Stimulated activated CD8-positive, alpha-beta memory T cell treated with anti-CD3 and anti-CD28 coated beads, Interleukin-15, amount 100 ng/mL, for 48 hours (primary cell): ENCODE data around the gene EVC.

Experiments
- DNase-seq, 2 donors: peaks; one replicate each; pipeline ENCODE4 v3.0.0-alpha.2; 2020; ENCODE audit warnings: low read depth in 2 of 2

Gene EVC

DNA sequence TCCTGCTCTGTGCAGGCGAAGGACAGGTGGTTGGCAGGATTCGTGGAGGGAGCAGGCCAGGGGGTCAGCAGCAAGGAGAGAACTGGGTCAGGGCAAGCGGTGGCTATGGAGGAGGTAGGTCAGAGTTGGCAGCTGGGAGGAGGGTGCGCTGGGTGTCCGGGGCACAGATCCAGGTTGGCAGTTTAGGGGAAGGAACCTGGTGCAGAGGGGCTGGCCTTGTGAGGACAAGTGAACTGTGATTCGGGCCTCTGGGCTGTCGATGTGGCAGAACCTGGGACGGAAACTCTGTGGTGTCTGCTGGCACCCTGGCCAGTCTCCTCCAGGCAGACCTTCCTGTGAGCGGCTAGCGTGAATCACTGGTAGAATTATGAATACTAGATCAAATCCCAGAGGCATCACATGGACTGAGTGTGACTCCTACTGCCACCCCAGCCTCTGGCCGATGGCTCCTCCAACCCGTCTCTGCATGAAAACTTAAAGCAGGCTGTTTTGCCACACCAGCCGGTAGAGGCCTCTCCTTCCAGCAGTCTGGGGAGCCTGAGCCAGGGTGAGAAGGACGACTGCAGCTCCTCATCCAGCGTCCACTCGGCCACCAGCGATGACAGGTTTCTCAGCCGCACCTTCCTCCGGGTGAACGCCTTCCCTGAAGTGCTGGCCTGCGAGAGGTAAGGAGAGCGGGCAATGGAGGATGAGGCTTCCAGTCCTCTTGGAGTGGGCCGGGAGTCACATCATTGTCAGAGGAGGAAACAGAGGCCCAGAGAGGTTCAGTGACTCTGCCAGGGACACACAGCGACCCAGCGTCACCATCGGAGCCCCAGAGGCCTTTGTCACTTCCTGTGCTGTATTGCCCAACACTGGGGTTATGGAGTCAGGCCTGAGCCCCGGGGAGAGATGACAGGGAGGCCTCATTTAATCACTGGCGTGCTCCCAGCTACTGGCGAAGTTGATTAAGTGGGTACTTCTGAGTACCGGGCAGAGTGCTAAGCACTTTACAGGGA lies 20.3 kb downstream of the EVC start:
- DNase-seq, result no peak

DNA sequence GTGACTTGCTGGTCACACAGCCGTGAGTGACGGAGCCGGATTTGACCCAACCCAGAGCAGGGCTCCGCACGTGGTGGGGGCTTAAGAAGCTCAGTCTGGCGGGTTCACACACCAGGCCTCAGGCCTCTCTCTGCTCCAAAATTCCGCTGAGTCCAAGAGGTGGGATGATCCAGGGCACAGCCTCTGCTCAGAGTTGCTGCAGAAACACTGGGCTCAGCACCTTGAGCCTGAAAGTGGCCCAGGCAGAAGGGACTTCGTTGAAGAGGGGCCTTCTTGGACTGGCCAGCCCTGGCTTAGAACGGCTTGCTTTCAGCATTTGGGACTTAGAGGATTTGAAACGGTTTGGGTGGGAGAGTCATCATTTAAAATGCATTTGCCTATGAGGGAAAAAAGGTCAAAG lies 21.2 kb downstream of the EVC start:
- DNase-seq, result no peak

DNA sequence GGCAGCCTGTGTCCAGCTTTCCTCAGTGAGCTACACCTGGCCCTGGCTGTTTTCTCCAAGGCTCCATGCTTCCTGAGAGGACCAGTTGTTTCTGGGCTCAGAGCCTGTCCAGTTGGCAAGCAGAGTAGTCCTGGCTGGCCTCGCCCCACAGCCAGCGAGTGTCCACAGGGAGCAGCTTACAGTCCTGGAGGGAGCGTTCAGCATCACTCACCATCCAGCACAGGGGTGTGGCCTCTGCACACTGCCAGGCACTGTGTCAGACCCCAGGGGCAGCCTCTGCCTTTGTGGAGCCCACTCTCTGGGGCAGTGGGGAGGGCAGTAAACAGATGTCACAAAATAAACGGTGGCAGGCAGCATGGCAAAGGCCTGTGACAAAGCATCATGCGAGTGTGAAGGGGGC lies 23.9 kb downstream of the EVC start:
- no peak for DNase-seq

DNA sequence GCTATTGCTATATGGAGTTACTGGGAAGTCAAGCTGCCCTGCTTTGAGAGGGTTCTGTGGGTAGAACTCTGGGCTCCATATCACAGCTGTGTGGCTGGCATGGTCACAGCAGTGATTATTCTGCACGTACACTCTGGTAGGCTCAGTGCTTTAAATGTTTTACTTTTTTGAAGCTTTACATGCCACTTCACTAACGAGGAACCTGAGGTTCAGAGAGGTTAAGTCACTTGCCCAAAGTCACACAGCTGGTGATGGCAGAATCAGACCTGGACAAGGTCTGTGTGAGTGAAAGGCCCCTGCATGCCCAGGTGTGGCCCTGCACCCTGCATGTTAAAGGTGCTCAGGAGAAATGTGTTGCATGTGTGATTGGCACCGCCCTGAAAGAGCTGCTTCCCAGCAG lies 24.5 kb downstream of the EVC start:
- no peak for DNase-seq

DNA sequence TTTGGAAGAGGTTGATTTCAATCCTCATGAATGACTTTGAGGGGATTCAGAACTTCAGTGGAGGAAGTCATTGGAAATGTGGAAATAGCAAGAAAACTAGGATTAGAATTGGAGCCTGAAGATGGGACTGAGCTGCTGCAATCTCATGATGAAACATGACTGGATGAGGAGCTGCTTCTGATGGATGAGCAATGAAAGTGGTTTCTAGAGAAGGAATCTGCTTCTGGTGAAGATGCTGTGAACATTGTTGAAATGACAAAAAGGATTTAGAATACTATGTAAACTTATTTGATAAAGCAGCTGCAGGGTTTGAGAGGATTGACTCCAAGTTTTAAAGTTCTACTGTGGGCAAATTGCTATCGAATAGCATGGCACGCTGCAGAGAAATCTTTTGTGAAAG lies 27.1 kb downstream of the EVC start:
- DNase-seq, result no peak

DNA sequence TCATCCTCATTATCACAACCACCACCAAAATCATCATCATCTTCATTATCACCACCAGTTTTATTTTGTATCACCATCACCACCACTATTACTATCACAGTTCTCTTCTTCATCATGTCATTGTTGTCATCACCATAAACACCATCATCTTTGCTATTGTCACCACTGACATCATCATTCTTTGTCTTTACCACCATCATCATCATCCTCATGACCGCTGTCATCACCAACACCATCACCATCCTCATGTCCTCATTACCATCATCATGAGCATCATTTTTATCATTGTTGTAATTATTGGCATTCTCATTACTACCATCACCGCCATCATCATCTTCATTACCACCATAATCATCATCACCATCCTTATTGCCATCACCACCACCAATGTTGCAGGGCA lies 31.4 kb downstream of the EVC start:
- DNase-seq, result no peak

DNA sequence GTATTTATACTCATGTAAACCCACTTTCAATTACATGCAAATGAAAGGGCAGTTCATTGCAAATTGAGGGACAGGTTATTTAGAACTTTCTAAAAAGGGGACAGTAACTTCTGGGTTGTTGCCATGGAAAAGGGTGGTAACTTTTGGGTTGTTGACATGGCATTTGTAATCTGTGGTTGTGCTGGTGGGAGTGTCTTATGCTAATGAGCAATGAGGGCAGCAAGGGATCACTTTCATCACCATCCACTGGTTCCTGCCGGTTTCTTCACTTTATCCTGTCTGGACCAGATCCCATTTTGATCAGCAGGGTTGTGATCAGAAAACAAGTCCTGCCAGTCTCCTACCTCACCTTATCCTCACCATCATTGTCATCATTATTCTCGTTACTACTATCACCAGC lies 32.0 kb downstream of the EVC start:
- no peak for DNase-seq

DNA sequence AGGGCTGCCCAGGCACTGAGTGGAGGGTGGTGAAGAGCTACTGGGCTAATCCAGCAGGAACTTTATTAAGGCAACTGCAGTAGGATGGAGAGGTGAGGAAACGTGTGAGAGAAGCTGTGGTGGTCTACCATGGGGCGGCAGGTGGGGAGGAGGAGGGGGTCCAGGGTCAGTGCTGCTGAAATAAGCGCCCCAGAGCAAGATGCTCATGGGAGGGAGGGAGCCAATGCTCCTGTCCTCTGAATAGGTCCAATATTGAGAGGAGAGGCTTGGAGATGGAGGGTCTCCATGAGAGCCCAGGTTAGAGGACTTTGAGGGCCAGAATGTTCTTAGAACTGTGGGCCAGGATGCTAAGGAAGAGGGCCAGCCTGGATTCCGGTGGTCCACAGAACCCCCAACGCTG lies 35.2 kb downstream of the EVC start:
- DNase-seq, result no peak

DNA sequence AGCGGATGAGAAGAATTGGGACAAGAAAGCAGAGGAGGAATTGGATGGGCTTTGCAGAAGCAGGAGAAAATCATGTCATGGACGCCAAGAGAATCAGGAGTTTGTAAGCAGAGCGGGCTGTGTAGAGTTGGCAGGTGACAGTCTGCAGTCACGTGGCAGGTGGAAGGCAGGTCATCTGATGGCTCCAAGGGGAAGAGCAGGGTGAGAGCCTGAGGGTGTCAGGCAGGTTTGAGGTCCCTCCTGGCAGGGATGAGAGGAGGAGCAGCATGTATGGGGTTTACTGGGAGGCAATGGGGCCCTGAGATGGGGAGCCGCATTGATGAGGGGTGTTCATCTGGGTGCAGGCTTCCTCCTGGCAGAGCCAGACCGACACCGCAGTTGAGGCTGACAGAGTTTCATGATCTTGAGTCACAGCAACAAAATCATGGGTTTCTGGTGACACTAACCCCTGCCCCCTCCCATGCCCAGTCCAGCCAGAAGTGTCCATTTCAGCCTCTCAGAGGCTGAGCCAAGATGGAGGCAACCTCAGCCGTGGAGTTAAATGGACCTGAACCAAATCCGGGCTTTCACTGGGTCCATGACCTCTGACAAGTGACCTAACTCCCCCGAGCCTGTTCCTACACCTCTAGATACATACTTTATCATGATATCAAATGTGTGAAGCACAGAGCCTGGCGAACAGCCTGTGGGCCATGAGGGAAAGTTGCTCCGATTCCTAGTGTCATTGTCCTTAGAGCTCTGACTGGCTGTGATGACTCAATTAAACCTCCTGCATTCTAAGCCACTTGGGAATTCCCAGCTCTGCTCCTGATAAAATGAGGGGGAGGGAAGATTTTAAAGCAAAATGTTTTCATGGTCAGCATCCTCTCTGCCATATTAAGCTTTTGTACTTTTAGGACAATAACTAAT lies 36.1 kb downstream of the EVC start:
- DNase-seq, result no peak

DNA sequence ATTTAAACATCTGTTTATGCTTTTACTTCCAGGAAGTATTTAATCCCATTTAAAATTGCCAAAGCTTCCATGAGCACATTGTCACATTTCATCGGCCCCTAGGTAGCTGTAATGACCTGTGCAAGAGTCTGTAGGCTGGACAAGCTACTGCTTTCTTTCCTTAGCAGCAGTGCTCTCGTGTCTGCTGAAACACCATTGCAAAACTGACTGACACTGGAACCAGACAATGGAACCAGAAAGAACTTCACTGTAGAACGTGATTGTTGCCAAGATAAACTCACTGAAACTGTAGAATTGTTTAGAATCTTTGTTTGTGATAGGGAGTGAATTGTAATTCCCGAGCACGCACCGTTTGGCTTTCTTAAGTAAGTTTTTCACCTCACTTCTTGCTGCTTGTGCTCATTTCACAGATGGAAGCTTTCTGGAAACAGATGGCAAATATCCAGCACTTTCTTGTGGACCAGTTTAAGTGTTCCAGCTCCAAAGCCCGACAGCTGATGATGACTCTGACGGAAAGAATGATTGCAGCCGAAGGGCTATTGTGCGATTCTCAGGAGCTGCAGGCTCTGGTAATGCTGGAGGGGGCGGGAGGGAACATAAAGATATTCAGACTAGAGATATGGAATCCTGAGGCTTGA lies 36.9 kb downstream of the EVC start:
- DNase-seq, result no peak

DNA sequence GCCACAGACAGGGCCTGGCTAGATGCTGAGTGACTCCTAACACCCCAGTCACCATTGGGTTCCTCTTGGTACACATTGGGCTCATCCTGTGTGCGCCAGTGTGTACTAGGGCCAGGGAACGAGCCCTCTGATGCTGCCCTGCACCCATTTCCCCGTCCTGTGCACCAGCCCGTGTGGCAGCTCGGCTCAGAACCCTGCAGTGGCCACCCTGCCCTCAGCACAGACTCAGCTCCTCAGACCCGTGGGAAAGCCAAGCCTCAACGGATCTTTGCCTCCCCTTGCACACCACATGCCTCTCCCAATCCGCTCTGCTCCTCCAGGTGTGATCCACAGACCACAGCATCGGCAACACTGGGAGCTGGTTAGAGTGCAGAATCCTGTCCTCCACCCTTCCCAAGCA lies 38.6 kb downstream of the EVC start:
- DNase-seq, result no peak

DNA sequence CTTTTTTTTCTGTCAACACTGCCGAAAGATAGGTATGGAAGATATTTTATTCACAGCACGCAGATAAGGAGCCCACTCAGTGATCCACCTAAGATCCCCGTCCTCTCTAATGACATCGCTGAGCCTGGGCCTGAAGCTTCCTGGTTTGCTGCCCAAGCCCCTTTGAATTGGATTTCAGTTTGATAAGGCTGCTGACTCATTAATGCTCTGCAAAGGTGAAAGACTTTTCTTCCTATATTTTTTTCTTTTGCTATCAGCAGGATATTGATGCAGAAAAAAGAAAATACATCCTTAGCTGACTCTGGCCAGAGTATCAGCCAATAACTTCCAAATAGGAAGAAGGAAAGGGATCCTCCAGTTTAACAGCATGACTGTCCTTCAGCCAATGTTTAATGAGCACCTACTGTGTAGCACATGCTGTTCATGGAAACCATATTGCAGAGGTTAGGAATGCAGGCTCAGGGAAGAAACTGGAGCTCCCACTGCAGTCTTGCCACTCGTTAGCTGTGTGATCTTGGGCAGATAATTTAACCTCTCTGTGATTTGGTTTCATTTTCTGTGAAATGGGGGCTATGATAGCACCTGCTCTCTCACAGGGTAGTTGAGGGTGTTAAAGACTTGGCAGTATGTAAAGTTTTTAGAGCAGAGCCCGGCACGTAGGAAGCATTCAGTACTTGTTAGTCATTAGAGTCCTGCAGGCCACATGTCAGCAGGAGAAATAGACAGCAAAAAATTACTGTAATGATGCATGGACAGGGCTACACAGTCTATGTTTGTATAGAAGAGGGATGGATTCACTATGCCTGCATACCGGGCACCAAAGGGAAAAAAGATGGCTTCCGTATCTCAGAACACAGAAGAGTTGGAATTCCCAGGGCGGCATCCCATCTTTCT lies 39.3 kb downstream of the EVC start:
- DNase-seq, result no peak

DNA sequence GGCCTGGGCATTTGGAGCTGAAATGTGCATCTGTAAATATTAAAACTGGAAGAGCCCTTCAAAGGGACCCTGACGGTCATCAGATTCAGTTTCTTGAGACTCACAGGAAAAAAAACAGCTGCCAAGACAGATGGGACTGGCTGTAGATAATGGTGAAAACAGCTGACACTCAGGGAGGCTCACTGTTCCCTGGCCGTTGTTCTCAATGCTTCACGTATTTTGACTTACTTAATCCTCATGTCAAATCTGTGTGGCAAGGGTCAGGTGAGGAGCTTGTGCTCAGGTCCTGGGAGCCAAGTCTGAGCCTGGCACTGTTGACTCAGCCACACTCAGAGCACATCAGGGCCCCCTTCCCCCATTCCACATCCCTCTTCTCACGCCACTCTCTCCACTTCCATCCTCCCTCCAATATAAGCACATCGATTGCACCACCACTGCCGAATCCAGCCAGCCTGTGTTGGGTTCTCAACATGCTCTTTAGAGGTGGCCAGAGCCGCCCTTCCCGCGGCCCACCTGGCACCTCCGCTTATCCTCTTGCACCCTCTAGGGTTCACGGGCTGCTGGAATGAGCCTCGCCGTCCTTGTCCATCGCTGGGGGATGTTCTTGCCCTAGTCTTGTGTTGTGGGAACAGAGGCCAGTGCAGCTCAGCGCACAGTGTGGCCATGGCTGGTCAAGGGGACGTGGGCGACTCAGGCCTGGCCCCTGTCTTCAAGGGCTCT lies 40.1 kb downstream of the EVC start:
- DNase-seq, result no peak

DNA sequence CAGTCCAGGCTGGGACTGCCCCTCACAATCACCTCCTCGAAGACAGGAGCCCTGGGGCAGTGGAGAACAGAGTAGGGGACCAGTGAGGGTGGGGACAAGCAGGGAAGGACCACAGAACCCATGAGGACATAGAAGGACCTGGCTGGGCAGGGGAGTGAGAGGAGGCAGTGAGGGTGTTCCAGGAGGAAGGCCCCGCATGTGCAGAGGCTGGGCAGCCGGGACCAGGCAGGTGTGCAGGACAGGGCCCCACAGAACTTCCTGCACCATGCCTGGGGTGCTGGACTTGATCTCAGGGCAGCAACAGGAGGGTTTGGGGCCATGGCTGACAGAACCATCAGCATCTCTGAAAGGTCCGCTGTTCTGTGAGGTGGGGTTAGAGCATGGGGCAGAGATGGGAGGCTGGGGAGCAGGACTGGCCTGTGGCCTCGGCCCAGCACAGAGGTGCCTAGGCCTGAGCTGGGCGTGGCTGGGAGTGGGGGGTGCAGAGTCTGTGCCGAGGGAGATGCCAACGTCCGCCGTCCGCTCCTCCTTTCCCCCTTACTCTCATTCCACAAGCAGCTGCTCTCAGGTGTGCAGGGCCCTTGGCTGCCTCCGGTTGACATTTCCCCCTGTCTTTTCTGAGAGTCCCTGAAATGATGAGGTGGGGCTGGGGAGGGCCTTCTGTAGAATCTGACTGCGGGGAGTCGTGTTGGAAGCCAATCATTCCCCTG lies 40.8 kb downstream of the EVC start:
- no peak for DNase-seq

DNA sequence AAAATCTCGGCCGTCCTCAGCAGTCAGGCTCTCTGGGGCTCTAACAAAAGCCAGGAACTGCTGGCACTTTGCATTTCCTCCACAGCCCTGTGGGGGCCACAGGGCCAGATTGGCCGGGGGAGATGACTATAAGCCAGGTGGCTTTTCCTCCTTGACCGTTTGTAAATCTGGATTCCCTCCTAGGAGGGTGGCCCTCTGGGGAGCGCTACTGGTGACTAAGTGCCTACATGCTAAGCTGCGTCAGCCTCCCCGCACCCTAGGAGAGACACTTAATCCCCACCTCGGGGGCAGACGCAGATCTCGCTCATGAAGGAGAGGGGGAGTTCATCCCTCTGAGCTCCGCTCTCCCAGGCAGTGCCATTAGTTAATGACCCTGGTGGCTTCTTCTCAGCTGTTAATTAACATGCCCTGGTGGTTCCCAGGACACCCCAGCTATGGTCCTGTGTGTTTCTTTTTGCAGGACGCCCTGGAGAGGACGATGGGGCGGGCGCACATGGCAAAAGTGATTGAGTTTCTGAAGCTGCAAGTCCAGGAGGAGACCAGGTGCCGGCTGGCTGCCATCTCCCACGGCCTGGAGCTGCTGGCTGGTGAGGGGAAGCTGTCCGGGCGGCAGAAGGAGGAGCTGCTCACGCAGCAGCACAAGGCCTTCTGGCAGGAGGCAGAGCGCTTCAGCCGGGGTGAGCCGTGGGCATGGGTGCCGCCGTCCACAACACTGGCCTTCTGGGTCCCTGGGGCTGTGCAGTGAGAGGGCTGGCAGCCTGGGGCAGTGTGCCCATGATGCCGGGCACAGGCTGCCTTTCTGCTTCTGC lies 41.6 kb downstream of the EVC start:
- DNase-seq, result no peak

DNA sequence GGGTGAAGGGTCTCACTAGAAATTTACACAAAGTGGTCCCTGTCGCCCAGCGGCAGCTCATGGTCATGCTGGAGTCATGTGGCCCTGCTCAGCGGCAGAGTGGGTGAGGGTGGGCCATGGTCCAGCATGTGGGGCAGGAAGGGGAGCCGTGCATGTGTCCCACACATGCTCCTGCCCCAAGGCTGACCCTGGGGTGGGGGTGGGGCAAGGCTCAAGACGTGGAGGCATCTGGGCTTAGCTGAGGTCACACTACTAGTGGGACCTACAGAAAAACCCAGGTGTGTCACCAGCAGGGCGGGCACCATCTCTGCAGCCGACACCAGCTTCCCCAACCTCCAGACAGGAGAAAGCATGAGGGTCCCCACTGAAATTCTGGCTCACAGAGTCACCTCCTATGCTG lies 42.4 kb downstream of the EVC start:
- no peak for DNase-seq

DNA sequence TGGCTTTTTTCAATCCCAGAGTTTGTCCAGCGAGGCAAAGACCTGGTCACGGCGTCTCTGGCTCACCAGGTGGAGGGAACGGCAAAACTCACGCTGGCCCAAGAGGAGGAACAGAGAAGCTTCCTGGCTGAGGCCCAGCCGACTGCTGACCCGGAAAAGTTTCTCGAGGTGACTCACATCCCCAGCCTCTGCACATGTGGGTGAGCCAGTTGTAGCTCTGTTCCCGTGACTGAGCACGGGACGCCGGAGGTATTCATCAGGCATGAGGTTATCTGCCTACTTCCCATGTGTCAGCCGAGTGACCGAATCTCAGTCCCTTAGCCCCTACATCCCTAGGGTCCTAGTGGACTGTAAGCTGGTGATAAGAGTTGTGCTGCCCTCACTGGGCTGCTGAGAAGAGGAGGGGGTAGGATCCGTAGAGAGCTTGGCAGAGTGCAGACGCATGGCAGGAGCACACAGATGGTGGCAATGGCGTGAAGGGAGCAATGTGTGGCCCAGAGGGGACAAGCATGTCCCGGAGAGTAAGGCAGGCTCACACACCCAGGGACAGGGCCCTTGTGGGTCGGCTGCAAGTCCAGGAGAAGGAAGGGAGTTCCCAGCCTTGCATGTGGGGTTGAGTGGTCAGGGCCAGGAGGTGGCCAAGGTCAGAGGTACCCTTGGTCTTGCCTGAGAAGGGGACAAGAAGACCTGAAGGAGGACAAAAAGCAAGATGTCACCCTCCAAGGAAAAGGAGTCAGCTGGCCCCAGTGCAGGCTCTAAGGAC lies 42.9 kb downstream of the EVC start:
- no peak for DNase-seq

DNA sequence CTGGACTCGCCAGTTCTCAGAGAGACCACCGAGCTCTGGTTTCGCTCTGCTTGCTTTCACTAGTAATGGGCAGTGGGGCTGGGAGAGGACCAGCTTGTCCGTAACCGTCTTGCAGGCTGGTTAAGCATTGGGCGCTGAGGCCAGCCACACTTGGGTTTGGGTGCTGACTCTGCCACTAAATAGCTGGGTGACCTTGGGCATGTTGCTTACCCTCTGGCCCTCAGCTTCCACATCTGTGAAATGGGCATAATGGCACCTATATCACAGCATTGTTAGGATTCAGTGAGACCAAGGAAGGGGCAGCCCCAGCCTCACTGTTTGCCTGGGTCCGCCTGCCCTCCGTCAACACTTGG lies 43.5 kb downstream of the EVC start:
- DNase-seq, result no peak
